Gastroesophageal sphincter (tissue), 4 donors: ENCODE data around the gene NTHL1. TPM values are rescaled to one million over a fixed set of nuclear protein-coding genes. Genes with fewer than 3 reads are reported as not detected.
A peak's percentile ranks its signal among the peaks of the same experiment; 100 is the strongest.

Experiments used
- ATAC-seq: fragments of 150-250 bp; one replicate; pipeline ENCODE4 v1.9.1; 2016; ENCODE audit warnings: mild to moderate bottlenecking, moderate library complexity
- H3K27ac ChIP-seq, 4 donors: fragments of 200-600 bp; sonication (generic) in 3 of 4; 1 replicate in 3 of 4; 2 replicates in 1 of 4; pipeline ENCODE4 v1.5.1; 2016 to 2019
- H3K27me3 ChIP-seq: fragments of 200-600 bp; sonication (generic); one replicate; pipeline ENCODE4 v1.5.1; 2019
- H3K36me3 ChIP-seq, 2 donors: fragments of 200-600 bp; sonication (generic); one replicate each; pipeline ENCODE4 v1.5.1; 2019; ENCODE audit warnings: control low read depth in 1 of 2
- H3K4me1 ChIP-seq, 3 donors: fragments of 200-600 bp; sonication (generic); 1 replicate in 2 of 3; 2 replicates in 1 of 3; pipeline ENCODE4 v1.5.1; 2016 to 2019; ENCODE audit warnings: control low read depth in 2 of 3
- H3K4me3 ChIP-seq, 2 donors: fragments of 200-600 bp; sonication (generic); one replicate each; pipeline ENCODE4 v1.5.1; 2019; ENCODE audit warnings: mild to moderate bottlenecking in 1 of 2, moderate library complexity in 1 of 2
- H3K9me3 ChIP-seq, 3 donors: fragments of 200-600 bp; sonication (generic); one replicate each; pipeline ENCODE4 v1.5.1; 2017 to 2019; ENCODE audit warnings: control low read depth in 2 of 3
- CTCF ChIP-seq, 4 experiments: fragments of 200-600 bp in 2 of 4; fragments of 450-650 bp in 2 of 4; sonication (generic) in 1 of 4; IDR thresholded peaks; one replicate each; pipeline ENCODE4 v1.5.1; 2017 to 2019; ENCODE audit warnings: antibody characterized with exemption in 4 of 4, mild to moderate bottlenecking in 2 of 4, moderate library complexity in 2 of 4
- EP300 ChIP-seq: sonication (generic); formaldehyde crosslinking; IDR thresholded peaks from one replicate; pipeline ENCODE4 v1.6.1; 2017; ENCODE audit warnings: antibody characterized with exemption, mild to moderate bottlenecking
- POLR2A ChIP-seq, 2 donors: fragments of 450-650 bp; IDR thresholded peaks; one replicate each; pipeline ENCODE4 v1.6.1; 2017; ENCODE audit warnings: antibody characterized with exemption in 2 of 2, mild to moderate bottlenecking in 2 of 2, moderate library complexity in 1 of 2
- POLR2AphosphoS5 ChIP-seq: sonication (generic); formaldehyde crosslinking; IDR thresholded peaks from one replicate; pipeline ENCODE4 v1.6.1; 2017; ENCODE audit warnings: antibody characterized with exemption
- WGBS, 2 donors: methylation state at CpG; one replicate each; pipeline ENCODE4 v1.1.5; 2018; ENCODE audit warnings: low coverage in 1 of 2; 5-methylcytosine and 5-hydroxymethylcytosine counted together
- total RNA-seq, 4 donors: library from RNA; depleted of rRNA; stranded (reverse); fragments of >200 nt; gene quantifications; one replicate each; pipeline ENCODE4 v1.1.0, GENCODE V29; 2016

NTHL1 gene
- 10 to 100 TPM; 18.4 to 25.4 (median 21.6) TPM for total RNA-seq

- H3K27me3 ChIP-seq, result no peaks in the 10 kb centered on the region
- H3K36me3 ChIP-seq, result peaks cover 0 to 50% of the 10 kb centered on the region in 2 donors
- WGBS, 2 donors, result no CpG with 5 or more reads among the region's 81 CpGs
- H3K9me3 ChIP-seq, result no peaks in the 10 kb centered on the region
- H3K4me1 ChIP-seq, result peaks cover 0 to 65% (median 29%) of the 10 kb centered on the region in 3 donors
- H3K4me3 ChIP-seq, result peak within 1 kb of the TSS; percentile 80 to 91
- peak within 1 kb of the TSS; percentile 20 to 83 (median 78) for H3K27ac ChIP-seq
- ATAC-seq, result peak; percentile 97
- TF ChIP-seq POLR2AphosphoS5 (peak; percentile 60), CTCF (IDR thresholded peaks at IDR 0.05) (peak in 3 of 4 experiments; percentile 58 to 82 (median 66)), POLR2A (IDR thresholded peaks at IDR 0.05) (peak; percentile 42 to 59), EP300 (no peak)
Observed at GRCh38 chr16:2047330-2048115, at the start of gene NTHL1, which contains the start of gene TSC2. Gene NTHL1 (minus strand): TSS chr16:2047834. CDS start chr16:2047823, 11 bp downstream. Gene TSC2 (plus strand): TSS chr16:2047985. CDS start chr16:2048616, 631 bp downstream.

- TF ChIP-seq CTCF (IDR thresholded peaks at IDR 0.05) (no peak), POLR2A (IDR thresholded peaks at IDR 0.05) (no peak), EP300 (no peak), POLR2AphosphoS5 (no peak)
- WGBS, 2 donors, result 70% methylated on average over 2 of the region's 25 CpGs; no CpG with 5 or more reads in 1 of the 2 donors
- Histone ChIP-seq H3K4me1 (peaks cover 0 to 16% (median 0%) of the 10 kb centered on the region in 3 donors), H3K27ac (peak overlapping the region in 3 of 4 donors; percentile 26 to 47 (median 41)), H3K9me3 (no peaks in the 10 kb centered on the region), H3K27me3 (no peaks in the 10 kb centered on the region), H3K4me3 (no peak overlapping the region), H3K36me3 (peaks cover 0 to 98% of the 10 kb centered on the region in 2 donors)
- ATAC-seq, result peak; percentile 11
Observed at GRCh38 chr16:2096853-2097595, 49.4 kb upstream of the NTHL1 start.

GRCh38 chr16:2095918-2096582 is 48.4 kb upstream of the NTHL1 start:
- no peak for ATAC-seq
- Histone ChIP-seq H3K4me3 (no peak overlapping the region), H3K9me3 (no peaks in the 10 kb centered on the region), H3K27ac (no peak overlapping the region), H3K4me1 (peaks cover 0 to 25% (median 5%) of the 10 kb centered on the region in 3 donors), H3K36me3 (peaks cover 0 to 96% of the 10 kb centered on the region in 2 donors), H3K27me3 (no peaks in the 10 kb centered on the region)
- WGBS, 2 donors, result 89% methylated on average over 5 of the region's 23 CpGs; no CpG with 5 or more reads in 1 of the 2 donors
- TF ChIP-seq EP300 (no peak), CTCF (IDR thresholded peaks at IDR 0.05) (no peak)

- Histone ChIP-seq H3K4me3 (no peak overlapping the region), H3K9me3 (no peaks in the 10 kb centered on the region), H3K36me3 (peaks cover 0 to 96% of the 10 kb centered on the region in 2 donors), H3K27me3 (no peaks in the 10 kb centered on the region), H3K27ac (no peak overlapping the region), H3K4me1 (peaks cover 0 to 25% (median 5%) of the 10 kb centered on the region in 3 donors)
- 84 to 92% methylated on average over 11 to 23 of the region's 26 CpGs for WGBS, 2 donors
- ATAC-seq, result no peak
- TF ChIP-seq EP300, result no peak
- TF ChIP-seq CTCF (IDR thresholded peaks at IDR 0.05), result no peak
- no peak for TF ChIP-seq POLR2AphosphoS5
- TF ChIP-seq POLR2A (IDR thresholded peaks at IDR 0.05), result no peak
Observed at GRCh38 chr16:2095315-2095853, 47.8 kb upstream of the NTHL1 start.
